Stomach smooth muscle (tissue), 2 donors: ENCODE results near the gene SPACDR.
A peak's percentile ranks its signal among the peaks of the same experiment; 100 is the strongest.
"Not testable (repeated sequence)": the region's sequence is repeated elsewhere in the genome, so short reads cannot be mapped to it uniquely, and the experiment has no call there.

ENCODE experiments used
- H3K27ac ChIP-seq: one replicate; pipeline ENCODE4 v1.7.0; 2013; ENCODE audit warnings: mild to moderate bottlenecking, low read length, inconsistent platforms
- H3K27me3 ChIP-seq, 2 donors: one replicate each; pipeline ENCODE4 v1.7.0; 2013; ENCODE audit warnings: low read length in 2 of 2; ENCODE audit not compliant: insufficient read depth in 2 of 2, control insufficient read depth in 1 of 2
- H3K36me3 ChIP-seq, 2 donors: one replicate each; pipeline ENCODE4 v1.7.0; 2013; ENCODE audit warnings: low read length in 2 of 2; ENCODE audit not compliant: control insufficient read depth in 2 of 2, insufficient read depth in 2 of 2
- H3K4me1 ChIP-seq: one replicate; pipeline ENCODE4 v1.7.0; 2013; ENCODE audit warnings: low read length; ENCODE audit not compliant: control insufficient read depth, insufficient read depth
- H3K4me3 ChIP-seq, 2 donors: one replicate each; pipeline ENCODE4 v1.7.0; 2013; ENCODE audit warnings: low read length in 2 of 2
- H3K9ac ChIP-seq, 2 donors: one replicate each; pipeline ENCODE4 v1.7.0; 2013; ENCODE audit warnings: low read length in 2 of 2, mild to moderate bottlenecking in 1 of 2
- H3K9me3 ChIP-seq, 2 donors: one replicate each; pipeline ENCODE4 v1.7.0; 2013; ENCODE audit warnings: low read length in 2 of 2; ENCODE audit not compliant: control insufficient read depth in 2 of 2
- donor health status: healthy.
- donor health status: Pancreatic carcinoma.

Gene SPACDR

GRCh38 chr7:100464210-100464660, at the start of gene SPACDR:
Gene SPACDR, minus strand, starts transcription at chr7:100464260. Its CDS starts 235 bp downstream, at chr7:100464025.
- Histone ChIP-seq H3K9me3 (no peaks in the 10 kb centered on the region), H3K36me3 (peaks cover 0 to 2% of the 10 kb centered on the region in 2 donors), H3K27me3 (no peaks in the 10 kb centered on the region), H3K4me3 (no peak within 1 kb of the TSS), H3K9ac (no peak within 1 kb of the TSS), H3K27ac (no peak within 1 kb of the TSS), H3K4me1 (peaks cover 15% of the 10 kb centered on the region)

- Histone ChIP-seq H3K4me3 (no peak overlapping the region), H3K36me3 (no peaks in the 10 kb centered on the region), H3K27ac (no peak overlapping the region), H3K9ac (no peak overlapping the region), H3K9me3 (no peaks in the 10 kb centered on the region), H3K4me1 (no peaks in the 10 kb centered on the region), H3K27me3 (no peaks in the 10 kb centered on the region)
These were observed 49.3 kb upstream of the SPACDR start for GRCh38 chr7:100513212-100513810.

- no peaks in the 10 kb centered on the region for H3K36me3 ChIP-seq
- no peaks in the 10 kb centered on the region for H3K4me1 ChIP-seq
- H3K9ac ChIP-seq = no peak overlapping the region
- H3K27me3 ChIP-seq = no peaks in the 10 kb centered on the region
- H3K4me3 ChIP-seq = no peak overlapping the region
- no peak overlapping the region for H3K27ac ChIP-seq
- H3K9me3 ChIP-seq = no peaks in the 10 kb centered on the region
These were observed 46.6 kb upstream of the SPACDR start for GRCh38 chr7:100510437-100511239.

GRCh38 chr7:100509231-100509630, 45.2 kb upstream of the SPACDR start:
- Histone ChIP-seq H3K9me3 (no peaks in the 10 kb centered on the region), H3K27ac (no peak overlapping the region), H3K27me3 (no peaks in the 10 kb centered on the region), H3K36me3 (no peaks in the 10 kb centered on the region), H3K9ac (no peak overlapping the region), H3K4me1 (no peaks in the 10 kb centered on the region), H3K4me3 (no peak overlapping the region)

GRCh38 chr7:100506356-100506923, 42.4 kb upstream of the SPACDR start:
- no peaks in the 10 kb centered on the region for H3K27me3 ChIP-seq
- H3K27ac ChIP-seq = no peak overlapping the region
- no peak overlapping the region for H3K9ac ChIP-seq
- H3K4me3 ChIP-seq = no peak overlapping the region
- no peaks in the 10 kb centered on the region for H3K4me1 ChIP-seq
- no peaks in the 10 kb centered on the region for H3K36me3 ChIP-seq
- no peaks in the 10 kb centered on the region for H3K9me3 ChIP-seq

- no peaks in the 10 kb centered on the region for H3K9me3 ChIP-seq
- H3K9ac ChIP-seq = no peak overlapping the region
- no peak overlapping the region for H3K27ac ChIP-seq
- no peaks in the 10 kb centered on the region for H3K4me1 ChIP-seq
- H3K4me3 ChIP-seq = no peak overlapping the region
- no peaks in the 10 kb centered on the region for H3K27me3 ChIP-seq
- no peaks in the 10 kb centered on the region for H3K36me3 ChIP-seq
These were observed 41.0 kb upstream of the SPACDR start for GRCh38 chr7:100504887-100505611.

- H3K36me3 ChIP-seq, H3K27ac ChIP-seq, H3K9me3 ChIP-seq, H3K4me1 ChIP-seq, H3K27me3 ChIP-seq, H3K4me3 ChIP-seq, H3K9ac ChIP-seq: not testable (repeated sequence)
These were observed 40.0 kb upstream of the SPACDR start for GRCh38 chr7:100504031-100504430.

GRCh38 chr7:100500743-100501142, 36.7 kb upstream of the SPACDR start:
- H3K9me3 ChIP-seq, H3K36me3 ChIP-seq, H3K9ac ChIP-seq, H3K27me3 ChIP-seq, H3K4me3 ChIP-seq, H3K4me1 ChIP-seq, H3K27ac ChIP-seq: not testable (repeated sequence)

- H3K36me3 ChIP-seq = no peaks in the 10 kb centered on the region
- H3K9ac ChIP-seq = no peak overlapping the region
- peaks cover 10% of the 10 kb centered on the region for H3K4me1 ChIP-seq
These were observed 32.4 kb upstream of the SPACDR start for GRCh38 chr7:100496509-100496908.

GRCh38 chr7:100493476-100494264, 29.6 kb upstream of the SPACDR start:
- peak overlapping the region in 1 of 2 donors; percentile 29 for H3K9ac ChIP-seq
- peaks cover 14% of the 10 kb centered on the region for H3K4me1 ChIP-seq
- H3K4me3 ChIP-seq = peak overlapping the region in 1 of 2 donors; percentile 54
- H3K27me3 ChIP-seq = peaks cover 0 to 2% of the 10 kb centered on the region in 2 donors
- no peaks in the 10 kb centered on the region for H3K36me3 ChIP-seq
- H3K9me3 ChIP-seq = no peaks in the 10 kb centered on the region
- H3K27ac ChIP-seq = no peak overlapping the region

More at GRCh38 chr7:100496509-100496908, 32.4 kb upstream of the SPACDR start:
- Histone ChIP-seq H3K4me3 (no peak overlapping the region), H3K27me3 (no peaks in the 10 kb centered on the region), H3K27ac (no peak overlapping the region), H3K9me3 (no peaks in the 10 kb centered on the region)
